BJ (cell line): ENCODE measurements around the gene FASLG. TPM values are rescaled to one million over a fixed set of nuclear protein-coding genes. Genes with fewer than 3 reads are reported as not detected.
A peak's percentile ranks its signal among the peaks of the same experiment; 100 is the strongest.

ENCODE experiments used
- CTCF ChIA-PET: fragments of 350-600 bp; formaldehyde crosslinking; extraction: SDS; loops from one replicate; lab custom pipeline; 2021; ENCODE audit warnings: antibody characterized with exemption, inconsistent platforms; lab: Yijun Ruan, JAX
- POLR2A ChIA-PET: fragments of 300-600 bp; sonication (Branson Sonifier 250); formaldehyde crosslinking; extraction: SDS; loops from one replicate; lab custom pipeline; 2021; ENCODE audit warnings: antibody characterized with exemption; lab: Charles Lee
- DNase-seq: peaks from one replicate; pipeline ENCODE4 v3.0.0-alpha.2; 2011; ENCODE audit warnings: low read depth
- H3K27me3 ChIP-seq: 2 replicates; pipeline ENCODE4 v1.6.0; 2011; ENCODE audit warnings: low read length; ENCODE audit not compliant: control insufficient read depth, insufficient read depth
- H3K36me3 ChIP-seq: 2 replicates; pipeline ENCODE4 v1.5.1; 2011; ENCODE audit warnings: low read length; ENCODE audit not compliant: control insufficient read depth, insufficient read depth
- H3K4me3 ChIP-seq: 2 replicates; pipeline ENCODE4 v1.5.1; 2011; ENCODE audit warnings: low read depth, mild to moderate bottlenecking, control low read depth, low read length
- polyA plus RNA-seq: library from polyadenylated mRNA; depleted of rRNA; stranded (reverse); fragments of >200 nt; gene quantifications from 2 replicates; pipeline ENCODE4 v1.2.3, GENCODE V29; 2011
- TF ChIP-seq, protein P1 (sequence below): IDR thresholded peaks from 2 replicates; pipeline ENCODE4 v1.5.1; 2011; ENCODE audit warnings: low read depth, mild to moderate bottlenecking, control low read depth, inconsistent platforms, low read length, moderate library complexity; ENCODE audit not compliant: insufficient read depth

The FASLG gene
- polyA plus RNA-seq, 1 experiment, result not detected

DNA sequence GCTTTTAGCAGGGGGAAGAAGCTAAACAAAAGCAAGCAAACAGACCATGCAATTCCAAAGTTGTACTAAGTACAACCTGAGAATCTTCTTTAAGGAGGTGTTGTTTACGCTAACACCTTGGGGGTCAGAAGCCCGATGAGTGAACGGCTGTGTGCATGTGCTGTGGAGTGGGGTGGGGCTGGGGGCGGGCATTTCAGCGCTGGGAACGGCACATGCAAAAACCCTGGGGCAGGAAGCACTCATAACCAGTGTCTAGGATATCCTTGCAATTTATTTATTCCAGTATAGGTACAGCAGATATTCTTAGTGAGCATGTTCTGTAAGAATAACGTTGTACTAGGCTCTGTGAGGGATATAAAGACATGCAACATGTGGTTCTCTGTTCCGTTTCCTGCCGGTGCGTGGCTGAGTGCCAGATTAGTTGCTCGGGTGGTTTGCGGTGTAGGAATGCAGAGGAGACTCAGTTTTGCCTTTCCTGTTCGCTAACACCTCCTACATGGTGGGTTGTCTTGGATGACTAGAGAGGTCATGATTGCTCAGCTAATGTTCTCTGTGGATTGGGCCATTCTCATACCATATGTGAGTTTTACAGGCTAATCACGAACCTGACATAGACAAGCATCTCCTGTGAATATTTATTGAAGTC lies 3.7 kb downstream of the FASLG start:
- no peaks in the 10 kb centered on the region for H3K36me3 ChIP-seq
- ChIA-PET POLR2A (interaction anchor here (0.6 kb wide), 1 partner anchor 28 kb away, joined by 3 read pairs; no protein-coding TSS in a partner anchor), CTCF (no interaction called here)
- no peak overlapping the region for H3K4me3 ChIP-seq
- no peaks in the 10 kb centered on the region for H3K27me3 ChIP-seq
- DNase-seq, result peak; percentile 71
- TF ChIP-seq, protein P1, sequence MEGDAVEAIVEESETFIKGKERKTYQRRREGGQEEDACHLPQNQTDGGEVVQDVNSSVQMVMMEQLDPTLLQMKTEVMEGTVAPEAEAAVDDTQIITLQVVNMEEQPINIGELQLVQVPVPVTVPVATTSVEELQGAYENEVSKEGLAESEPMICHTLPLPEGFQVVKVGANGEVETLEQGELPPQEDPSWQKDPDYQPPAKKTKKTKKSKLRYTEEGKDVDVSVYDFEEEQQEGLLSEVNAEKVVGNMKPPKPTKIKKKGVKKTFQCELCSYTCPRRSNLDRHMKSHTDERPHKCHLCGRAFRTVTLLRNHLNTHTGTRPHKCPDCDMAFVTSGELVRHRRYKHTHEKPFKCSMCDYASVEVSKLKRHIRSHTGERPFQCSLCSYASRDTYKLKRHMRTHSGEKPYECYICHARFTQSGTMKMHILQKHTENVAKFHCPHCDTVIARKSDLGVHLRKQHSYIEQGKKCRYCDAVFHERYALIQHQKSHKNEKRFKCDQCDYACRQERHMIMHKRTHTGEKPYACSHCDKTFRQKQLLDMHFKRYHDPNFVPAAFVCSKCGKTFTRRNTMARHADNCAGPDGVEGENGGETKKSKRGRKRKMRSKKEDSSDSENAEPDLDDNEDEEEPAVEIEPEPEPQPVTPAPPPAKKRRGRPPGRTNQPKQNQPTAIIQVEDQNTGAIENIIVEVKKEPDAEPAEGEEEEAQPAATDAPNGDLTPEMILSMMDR, result no peak

DNA sequence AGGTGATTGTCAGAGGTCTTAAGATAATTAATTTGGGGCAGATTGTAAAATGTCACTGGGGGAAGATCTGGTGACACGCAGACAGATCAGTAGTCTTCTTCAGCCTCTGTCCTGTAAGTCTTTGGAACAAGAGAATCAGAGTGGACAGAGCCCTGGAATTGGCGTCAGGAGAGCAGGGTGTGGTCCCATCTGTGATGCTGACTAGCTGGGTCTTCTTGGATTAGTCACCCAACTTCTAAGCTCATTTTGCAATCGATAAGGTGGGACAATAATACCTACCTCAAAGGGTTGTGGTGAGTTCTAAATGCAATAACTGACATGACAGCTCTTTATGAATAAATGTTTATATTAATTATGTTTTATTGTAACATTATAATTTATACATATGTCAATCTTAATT lies 4.8 kb downstream of the FASLG start:
- Histone ChIP-seq H3K4me3 (no peak overlapping the region), H3K36me3 (no peaks in the 10 kb centered on the region), H3K27me3 (no peaks in the 10 kb centered on the region)
- POLR2A ChIA-PET, result no interaction called here
- DNase-seq, result no peak
- CTCF ChIA-PET, result no interaction called here
- TF ChIP-seq, protein P1, result no peak

DNA sequence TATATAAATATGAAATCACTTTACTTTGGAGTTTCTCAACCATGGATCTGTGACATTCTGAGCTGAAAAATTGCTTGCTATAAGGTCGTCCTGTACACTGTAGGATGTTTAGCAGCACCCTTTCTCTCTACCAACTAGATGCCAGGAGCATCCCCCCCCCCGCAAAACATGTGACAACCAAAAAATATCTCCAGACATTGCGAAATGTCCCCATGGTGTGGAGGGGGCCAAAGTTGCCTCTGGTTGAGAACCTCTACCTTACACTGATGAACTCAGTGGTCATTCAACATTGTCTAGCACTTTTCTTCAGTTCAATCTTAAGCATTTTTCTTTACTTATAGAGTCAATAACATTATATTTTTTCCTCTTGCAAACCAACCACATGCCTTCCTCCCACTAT lies 9.2 kb downstream of the FASLG start:
- POLR2A ChIA-PET, result no interaction called here
- Histone ChIP-seq H3K27me3 (no peaks in the 10 kb centered on the region), H3K36me3 (no peaks in the 10 kb centered on the region), H3K4me3 (no peak overlapping the region)
- DNase-seq, result no peak
- TF ChIP-seq, protein P1, result no peak
- CTCF ChIA-PET, result no interaction called here

DNA sequence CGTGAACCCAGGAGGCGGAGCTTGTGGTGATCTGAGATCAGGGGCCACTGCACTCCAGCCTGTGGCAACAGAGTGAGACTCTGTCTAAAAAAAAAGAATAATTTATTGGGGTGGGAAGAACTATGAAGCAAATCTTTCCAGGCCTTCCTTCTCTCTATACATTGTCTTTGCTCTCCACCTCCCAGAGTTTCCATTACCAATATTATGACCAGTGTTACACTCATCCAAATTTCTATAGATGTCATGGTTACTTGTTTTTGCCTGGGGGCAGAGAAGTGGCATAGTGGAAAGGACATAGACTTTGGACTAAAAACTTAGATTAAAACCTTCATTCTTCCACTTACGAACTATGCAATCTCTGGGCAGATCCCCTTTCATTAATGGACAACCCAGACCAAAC lies 10.1 kb downstream of the FASLG start:
- no peak for DNase-seq
- Histone ChIP-seq H3K36me3 (no peaks in the 10 kb centered on the region), H3K4me3 (no peak overlapping the region), H3K27me3 (no peaks in the 10 kb centered on the region)
- POLR2A ChIA-PET, result no interaction called here
- TF ChIP-seq, protein P1, result no peak
- CTCF ChIA-PET, result no interaction called here

DNA sequence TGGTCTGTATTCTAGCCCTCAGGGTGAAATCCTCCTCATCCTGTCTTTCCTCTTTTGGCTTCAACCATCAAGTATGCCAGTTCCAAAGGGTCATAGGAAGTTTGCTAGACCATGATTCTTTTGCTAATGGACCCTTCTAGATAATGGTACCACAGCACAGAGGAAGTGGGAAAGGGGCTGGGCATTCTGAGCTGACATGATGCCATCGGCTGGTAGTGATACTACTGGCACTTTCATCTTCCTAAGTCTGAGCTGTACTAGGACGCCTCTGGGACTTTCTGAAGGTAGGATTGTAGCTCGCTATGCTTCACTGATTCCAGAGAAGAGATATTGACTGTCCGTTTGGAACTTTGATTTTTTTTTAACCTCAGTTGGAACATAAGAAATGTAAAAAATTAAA lies 11.4 kb downstream of the FASLG start:
- DNase-seq, result no peak
- no peak overlapping the region for H3K4me3 ChIP-seq
- TF ChIP-seq, protein P1, result no peak
- no peaks in the 10 kb centered on the region for H3K36me3 ChIP-seq
- CTCF ChIA-PET, result no interaction called here
- POLR2A ChIA-PET, result no interaction called here
- H3K27me3 ChIP-seq, result no peaks in the 10 kb centered on the region
